Measurements from ENCODE around the gene GRM1.

DNA sequence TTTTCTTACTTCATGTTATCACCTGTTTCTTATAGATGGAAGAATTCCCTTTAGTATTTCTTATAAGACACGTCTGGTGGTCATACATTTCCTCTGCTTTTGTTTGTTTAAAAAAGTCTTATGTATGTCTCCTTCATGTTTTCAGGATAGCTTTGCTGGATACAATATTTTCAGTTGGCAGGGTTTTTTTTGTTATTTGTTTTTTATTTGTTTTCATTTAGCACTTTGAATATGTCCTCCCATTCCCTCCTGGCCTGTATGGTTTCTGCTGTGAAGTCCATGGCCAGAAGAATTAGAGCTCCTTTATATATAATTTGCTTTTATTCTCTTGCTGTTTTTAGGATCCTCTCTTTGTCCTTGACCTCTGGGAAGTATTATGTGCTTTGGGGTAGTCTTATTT, 432.1 kb downstream of the GRM1 start:
- TF ChIP-seq, protein P1, sequence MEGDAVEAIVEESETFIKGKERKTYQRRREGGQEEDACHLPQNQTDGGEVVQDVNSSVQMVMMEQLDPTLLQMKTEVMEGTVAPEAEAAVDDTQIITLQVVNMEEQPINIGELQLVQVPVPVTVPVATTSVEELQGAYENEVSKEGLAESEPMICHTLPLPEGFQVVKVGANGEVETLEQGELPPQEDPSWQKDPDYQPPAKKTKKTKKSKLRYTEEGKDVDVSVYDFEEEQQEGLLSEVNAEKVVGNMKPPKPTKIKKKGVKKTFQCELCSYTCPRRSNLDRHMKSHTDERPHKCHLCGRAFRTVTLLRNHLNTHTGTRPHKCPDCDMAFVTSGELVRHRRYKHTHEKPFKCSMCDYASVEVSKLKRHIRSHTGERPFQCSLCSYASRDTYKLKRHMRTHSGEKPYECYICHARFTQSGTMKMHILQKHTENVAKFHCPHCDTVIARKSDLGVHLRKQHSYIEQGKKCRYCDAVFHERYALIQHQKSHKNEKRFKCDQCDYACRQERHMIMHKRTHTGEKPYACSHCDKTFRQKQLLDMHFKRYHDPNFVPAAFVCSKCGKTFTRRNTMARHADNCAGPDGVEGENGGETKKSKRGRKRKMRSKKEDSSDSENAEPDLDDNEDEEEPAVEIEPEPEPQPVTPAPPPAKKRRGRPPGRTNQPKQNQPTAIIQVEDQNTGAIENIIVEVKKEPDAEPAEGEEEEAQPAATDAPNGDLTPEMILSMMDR (IDR thresholded peaks at IDR 0.05) = no peak
- TF ChIP-seq EZH2 (IDR thresholded peaks at IDR 0.05) (no peak), EZH2phosphoT487 (IDR thresholded peaks at IDR 0.05) (no peak)

All from neural progenitor cell (in vitro differentiated cells).